Measurements from ENCODE around the gene RADIL. TPM values are rescaled to one million over a fixed set of nuclear protein-coding genes. Genes with fewer than 3 reads are reported as not detected.

RADIL gene
- total and polyA plus RNA-seq, 7 donors: 0.65 to 3.8 (median 2.6) TPM

DNA sequence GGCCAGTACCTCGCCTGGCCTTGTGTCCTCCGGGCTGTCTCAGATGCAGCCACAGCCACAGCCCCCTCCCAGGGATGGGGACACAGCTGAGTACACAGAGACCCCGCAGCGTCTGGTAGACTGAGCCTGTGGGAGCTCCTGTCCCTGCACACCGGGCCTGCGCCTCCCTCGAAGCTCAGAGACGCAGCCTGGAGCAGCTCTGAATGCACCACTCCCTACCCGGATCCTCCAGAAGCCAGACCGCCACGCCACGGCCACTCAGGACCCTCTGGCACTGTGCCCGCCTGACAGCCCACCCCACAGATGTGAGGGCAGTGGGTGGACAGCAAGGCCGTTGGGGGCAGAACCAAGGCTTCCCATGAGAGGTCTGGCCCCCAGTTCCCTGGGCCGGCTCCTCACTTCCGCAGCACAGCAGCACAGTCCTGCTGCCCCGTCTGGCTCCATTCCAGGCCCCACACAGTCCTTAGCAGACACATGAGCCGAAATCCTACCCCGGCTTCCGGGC, 62.5 kb downstream of the RADIL start:
- Histone ChIP-seq H3K4me3 (no peak overlapping the region), H3K9me3 (no peaks in the 10 kb centered on the region), H3K36me3 (ENCODE audit: insufficient read depth in 1 of 2, low read depth in 1 of 2) (no peaks in the 10 kb centered on the region), H3K27me3 (ENCODE audit: insufficient read depth in 3 of 3, low read length in 2 of 3) (peaks cover 0 to 16% (median 0%) of the 10 kb centered on the region in 3 donors), H3K4me1 (no peaks in the 10 kb centered on the region), H3K27ac (no peak overlapping the region)
- intact Hi-C loops (cut with DNase I): no loop called here
- TF ChIP-seq, protein P1, sequence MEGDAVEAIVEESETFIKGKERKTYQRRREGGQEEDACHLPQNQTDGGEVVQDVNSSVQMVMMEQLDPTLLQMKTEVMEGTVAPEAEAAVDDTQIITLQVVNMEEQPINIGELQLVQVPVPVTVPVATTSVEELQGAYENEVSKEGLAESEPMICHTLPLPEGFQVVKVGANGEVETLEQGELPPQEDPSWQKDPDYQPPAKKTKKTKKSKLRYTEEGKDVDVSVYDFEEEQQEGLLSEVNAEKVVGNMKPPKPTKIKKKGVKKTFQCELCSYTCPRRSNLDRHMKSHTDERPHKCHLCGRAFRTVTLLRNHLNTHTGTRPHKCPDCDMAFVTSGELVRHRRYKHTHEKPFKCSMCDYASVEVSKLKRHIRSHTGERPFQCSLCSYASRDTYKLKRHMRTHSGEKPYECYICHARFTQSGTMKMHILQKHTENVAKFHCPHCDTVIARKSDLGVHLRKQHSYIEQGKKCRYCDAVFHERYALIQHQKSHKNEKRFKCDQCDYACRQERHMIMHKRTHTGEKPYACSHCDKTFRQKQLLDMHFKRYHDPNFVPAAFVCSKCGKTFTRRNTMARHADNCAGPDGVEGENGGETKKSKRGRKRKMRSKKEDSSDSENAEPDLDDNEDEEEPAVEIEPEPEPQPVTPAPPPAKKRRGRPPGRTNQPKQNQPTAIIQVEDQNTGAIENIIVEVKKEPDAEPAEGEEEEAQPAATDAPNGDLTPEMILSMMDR (IDR thresholded peaks at IDR 0.05): no peak
- ATAC-seq: no peak
- DNase-seq: peak; percentile 19 to 51
- 66 to 74% (median 73%) methylated on average over 20 of the region's 20 CpGs for WGBS, 3 donors

DNA sequence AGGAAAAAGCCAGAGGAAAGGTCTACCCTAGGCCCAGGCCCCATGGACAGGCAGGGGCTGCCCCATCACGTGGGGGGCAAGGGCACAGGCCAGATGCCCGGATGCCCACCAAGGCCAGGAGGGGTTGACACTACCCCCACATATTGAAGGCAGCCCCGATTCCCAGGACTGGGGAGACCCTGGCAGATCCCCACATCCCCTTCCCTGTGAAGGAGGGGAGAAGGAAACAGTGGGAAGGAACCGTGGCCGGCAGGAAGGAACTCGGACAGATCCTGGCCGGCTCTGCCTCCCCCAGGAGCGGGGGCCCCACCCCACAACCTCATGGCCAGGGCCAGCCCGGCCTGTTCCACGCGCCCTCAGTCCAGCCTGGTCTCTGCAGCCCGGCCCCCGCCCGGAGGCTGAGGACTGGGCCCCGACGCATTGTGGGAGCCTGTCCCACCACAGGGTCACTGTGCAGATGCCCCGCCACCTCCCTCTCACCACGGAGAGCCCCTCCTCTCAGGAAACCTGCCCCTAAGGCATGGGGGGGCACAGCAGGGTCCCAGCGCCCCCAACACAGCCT, 63.0 kb downstream of the RADIL start:
- intact Hi-C loops (cut with DNase I): no loop called here
- Histone ChIP-seq H3K27me3 (ENCODE audit: insufficient read depth in 3 of 3, low read length in 2 of 3) (peaks cover 0 to 16% (median 3%) of the 10 kb centered on the region in 3 donors), H3K9me3 (no peaks in the 10 kb centered on the region), H3K4me1 (no peaks in the 10 kb centered on the region), H3K27ac (peak overlapping the region; percentile 30), H3K36me3 (ENCODE audit: insufficient read depth in 1 of 2, low read depth in 1 of 2) (no peaks in the 10 kb centered on the region), H3K4me3 (no peak overlapping the region)
- ATAC-seq: no peak
- TF ChIP-seq, protein P1 (IDR thresholded peaks at IDR 0.05): no peak
- 69 to 74% (median 73%) methylated on average over 13 to 19 of the region's 19 CpGs for WGBS, 3 donors
- DNase-seq: peak; percentile 21 to 53

DNA sequence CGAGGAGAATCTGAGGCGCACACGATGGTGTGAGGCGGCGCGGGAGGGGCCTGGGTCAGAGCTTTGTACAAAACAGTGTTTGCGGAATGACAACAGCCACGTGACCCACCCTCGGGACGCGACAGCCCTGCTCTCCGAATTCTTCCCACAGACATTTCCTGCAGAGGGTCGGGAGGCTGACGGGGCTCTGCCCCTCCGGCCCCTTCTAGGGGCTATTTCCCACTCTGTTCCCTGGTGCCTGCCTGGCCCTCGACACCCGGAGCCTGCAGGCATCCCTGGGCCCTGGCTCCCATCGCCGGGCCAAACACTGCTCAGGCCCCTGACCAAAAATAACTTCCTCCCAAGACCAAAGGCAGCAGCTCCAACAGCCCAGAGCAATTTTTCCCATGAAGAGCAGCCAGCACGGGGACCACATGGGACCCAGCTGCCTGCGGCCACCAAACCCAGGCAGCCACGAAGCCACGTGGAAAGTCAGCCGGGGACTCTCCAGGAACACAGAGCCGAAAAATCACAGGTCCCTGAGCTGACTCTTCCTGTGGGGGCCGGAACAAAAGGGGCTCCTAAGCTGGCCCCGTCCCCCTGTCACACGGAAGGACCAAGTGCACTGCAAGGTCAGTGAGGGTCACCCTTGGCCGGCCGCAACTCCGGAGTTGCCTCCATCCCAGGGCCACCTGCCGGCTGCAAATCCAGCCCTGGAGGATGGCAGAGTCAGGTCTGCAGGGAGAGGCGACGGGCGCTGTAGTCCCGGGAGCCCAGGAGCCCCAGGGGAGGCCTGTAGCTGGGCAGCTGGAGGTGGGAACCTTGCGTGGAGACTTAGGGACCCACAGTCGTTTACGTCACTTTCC, 63.7 kb downstream of the RADIL start:
- H3K4me1 ChIP-seq: no peaks in the 10 kb centered on the region
- intact Hi-C loops (cut with DNase I): no loop called here
- H3K27me3 ChIP-seq (ENCODE audit: insufficient read depth in 3 of 3, low read length in 2 of 3): peaks cover 0 to 16% (median 3%) of the 10 kb centered on the region in 3 donors
- no peaks in the 10 kb centered on the region for H3K9me3 ChIP-seq
- WGBS, 3 donors: 61 to 65% (median 61%) methylated on average over 39 of the region's 39 CpGs
- TF ChIP-seq, protein P1 (IDR thresholded peaks at IDR 0.05): no peak
- DNase-seq: peak; percentile 44 to 62
- H3K4me3 ChIP-seq: no peak overlapping the region
- H3K27ac ChIP-seq: peak overlapping the region; percentile 30
- no peaks in the 10 kb centered on the region for H3K36me3 ChIP-seq (ENCODE audit: insufficient read depth in 1 of 2, low read depth in 1 of 2)
- ATAC-seq: peak in 1 of 4 donors; percentile 41

DNA sequence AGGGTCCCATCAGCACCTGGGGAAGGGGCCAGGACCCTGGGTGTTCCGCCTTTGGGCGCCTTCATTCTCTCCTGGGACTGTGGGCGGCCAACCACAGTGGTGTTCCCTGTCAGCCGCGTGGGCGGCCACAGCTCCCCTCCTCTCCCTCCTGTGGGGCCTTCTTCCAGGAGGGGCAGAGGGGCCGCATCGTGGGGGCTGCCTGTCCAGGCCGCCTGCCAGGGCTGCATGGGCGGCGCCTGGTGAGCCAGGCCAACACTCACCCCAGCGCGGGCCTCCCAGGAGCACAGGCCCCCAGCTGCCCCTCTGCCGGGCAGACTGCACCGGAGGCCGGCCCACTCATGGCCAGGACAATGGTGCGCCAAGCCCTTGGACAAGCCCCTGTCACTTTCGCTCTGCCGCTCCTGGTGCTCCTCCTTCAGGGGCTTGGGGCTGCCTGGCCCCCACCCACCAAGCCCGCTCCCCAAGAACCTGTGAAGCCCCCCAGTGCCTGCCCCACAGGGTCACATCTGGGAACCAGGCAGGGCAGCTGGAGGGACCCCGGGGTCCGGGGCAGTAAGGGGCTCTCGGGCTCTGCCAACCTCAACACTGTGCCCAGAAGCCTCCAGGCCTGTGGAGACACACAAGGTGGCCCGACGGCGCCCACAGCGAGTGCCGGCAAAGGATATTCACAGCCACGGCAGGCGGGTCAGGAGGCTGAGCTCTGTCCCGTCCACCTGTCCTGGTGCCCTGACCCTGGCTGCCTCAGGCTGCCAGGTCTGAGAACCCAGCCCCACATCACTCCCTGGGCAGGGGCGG, 65.3 kb downstream of the RADIL start:
- TF ChIP-seq, protein P1 (IDR thresholded peaks at IDR 0.05): no peak
- Histone ChIP-seq H3K9me3 (no peaks in the 10 kb centered on the region), H3K27me3 (ENCODE audit: insufficient read depth in 3 of 3, low read length in 2 of 3) (peaks cover 0 to 16% (median 3%) of the 10 kb centered on the region in 3 donors), H3K4me3 (no peak overlapping the region), H3K36me3 (ENCODE audit: insufficient read depth in 1 of 2, low read depth in 1 of 2) (no peaks in the 10 kb centered on the region), H3K27ac (no peak overlapping the region), H3K4me1 (no peaks in the 10 kb centered on the region)
- DNase-seq (peak in 1 of 2 donors; percentile 36), ATAC-seq (no peak)
- intact Hi-C loops (cut with DNase I): no loop called here
- 69 to 86% (median 78%) methylated on average over 24 to 32 of the region's 32 CpGs for WGBS, 3 donors
